ENCODE data around the gene SLC26A4. TPM values are rescaled to one million over a fixed set of nuclear protein-coding genes. Genes with fewer than 3 reads are reported as not detected.

Gene SLC26A4
- total and polyA plus RNA-seq, 9 of the 15 experiments (the other 6 are each of a cell fraction or from before 2014, with no cell fraction given), result 0.09 to 1.2 (median 0.33) TPM

DNA sequence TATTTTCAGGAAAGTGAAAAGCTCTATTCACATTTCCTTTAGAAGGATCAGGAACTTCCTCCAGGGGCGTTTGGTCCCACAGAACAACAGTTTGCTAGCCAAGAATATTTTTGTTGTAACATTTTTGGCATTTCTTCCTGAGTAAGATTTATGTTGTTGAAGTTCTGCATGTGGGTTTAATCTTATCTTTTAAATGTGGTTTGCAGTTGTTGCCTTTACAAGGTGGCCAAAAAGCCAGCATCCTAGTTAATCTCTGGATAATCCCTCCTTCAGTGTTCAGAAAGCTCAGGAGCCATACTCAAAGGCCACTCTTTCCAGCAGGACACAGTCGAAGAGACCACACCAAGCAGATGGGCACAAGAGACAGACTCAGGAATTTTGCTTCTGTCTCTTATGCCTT is 30.0 kb downstream of the SLC26A4 start (continued):
- TF ChIP-seq CHCHD3 (CRISPR knock-in tag; IDR thresholded peaks at IDR 0.05) (no peak), ZNF184 (CRISPR knock-in tag; IDR thresholded peaks at IDR 0.05) (no peak), TAF15 (IDR thresholded peaks at IDR 0.05; ENCODE audit: low read depth, low read length) (no peak), MAZ (CRISPR knock-in tag; conservative IDR thresholded peaks at IDR 0.05 in 1 of 2, IDR thresholded peaks at IDR 0.05 in 1 of 2) (0 out of 4 replicates have a peak, but pooled peaks of 1 of the 2 experiments have one; percentile 26), SMARCE1 (IDR thresholded peaks at IDR 0.05) (peak; percentile 56; the same call in 1 of the 2 replicates), CBFA2T2 (conservative IDR thresholded peaks at IDR 0.05) (peak; percentile 31), TEAD1 (CRISPR knock-in tag; IDR thresholded peaks at IDR 0.05) (peak in 1 of 2 experiments; percentile 74; a peak in 1 of 4 replicates), NCOR1 (IDR thresholded peaks at IDR 0.05) (0 out of 2 replicates have a peak, but pooled peaks have one; percentile 8), SMARCA4 (IDR thresholded peaks at IDR 0.05) (peak; percentile 54; the same call in 1 of the 2 replicates), TAL1 (IDR thresholded peaks at IDR 0.05) (peak; percentile 48), TCF7L2 (IDR thresholded peaks at IDR 0.05; ENCODE audit: low read depth, low read length) (no peak), E2F3 (CRISPR knock-in tag; IDR thresholded peaks at IDR 0.05) (no peak)
- TF ChIP-seq, protein P1, sequence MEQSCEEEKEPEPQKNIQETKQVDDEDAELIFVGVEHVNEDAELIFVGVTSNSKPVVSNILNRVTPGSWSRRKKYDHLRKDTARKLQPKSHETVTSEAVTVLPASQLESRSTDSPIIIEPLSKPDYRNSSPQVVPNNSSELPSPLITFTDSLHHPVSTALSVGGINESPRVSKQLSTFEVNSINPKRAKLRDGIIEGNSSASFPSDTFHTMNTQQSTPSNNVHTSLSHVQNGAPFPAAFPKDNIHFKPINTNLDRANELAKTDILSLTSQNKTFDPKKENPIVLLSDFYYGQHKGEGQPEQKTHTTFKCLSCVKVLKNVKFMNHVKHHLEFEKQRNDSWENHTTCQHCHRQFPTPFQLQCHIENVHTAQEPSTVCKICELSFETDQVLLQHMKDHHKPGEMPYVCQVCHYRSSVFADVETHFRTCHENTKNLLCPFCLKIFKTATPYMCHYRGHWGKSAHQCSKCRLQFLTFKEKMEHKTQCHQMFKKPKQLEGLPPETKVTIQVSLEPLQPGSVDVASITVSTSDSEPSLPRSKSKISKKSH (CRISPR knock-in tag; IDR thresholded peaks at IDR 0.05), result no peak
